ENCODE data around the gene MMP20. TPM values are rescaled to one million over a fixed set of nuclear protein-coding genes. Genes with fewer than 3 reads are reported as not detected.

Gene MMP20
- total and polyA plus RNA-seq, 2 of the 13 experiments (the other 11 are each of a cell fraction or from before 2014, with no cell fraction given), result 0.05 TPM; not detected in 1

DNA sequence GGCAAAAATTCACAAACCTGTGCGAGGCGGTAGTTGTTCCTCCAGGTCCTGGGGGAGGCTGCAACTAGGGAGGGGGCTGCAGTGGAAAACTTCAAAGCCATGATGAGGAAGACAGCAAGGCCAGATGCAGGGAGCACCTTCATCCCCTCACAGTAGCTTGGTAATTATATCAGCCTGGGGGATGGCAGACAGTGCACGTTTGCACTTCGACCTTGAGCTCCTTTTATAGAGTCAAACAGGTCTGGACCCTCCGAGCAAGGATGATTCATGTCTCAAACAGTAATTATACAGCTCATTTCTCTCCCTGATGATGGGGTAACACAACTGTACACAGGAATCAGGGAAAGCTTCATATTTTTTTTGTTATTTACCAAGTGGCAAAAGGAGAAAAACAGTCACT, at the start of gene MMP20 (continued):
- TF ChIP-seq, protein P1, sequence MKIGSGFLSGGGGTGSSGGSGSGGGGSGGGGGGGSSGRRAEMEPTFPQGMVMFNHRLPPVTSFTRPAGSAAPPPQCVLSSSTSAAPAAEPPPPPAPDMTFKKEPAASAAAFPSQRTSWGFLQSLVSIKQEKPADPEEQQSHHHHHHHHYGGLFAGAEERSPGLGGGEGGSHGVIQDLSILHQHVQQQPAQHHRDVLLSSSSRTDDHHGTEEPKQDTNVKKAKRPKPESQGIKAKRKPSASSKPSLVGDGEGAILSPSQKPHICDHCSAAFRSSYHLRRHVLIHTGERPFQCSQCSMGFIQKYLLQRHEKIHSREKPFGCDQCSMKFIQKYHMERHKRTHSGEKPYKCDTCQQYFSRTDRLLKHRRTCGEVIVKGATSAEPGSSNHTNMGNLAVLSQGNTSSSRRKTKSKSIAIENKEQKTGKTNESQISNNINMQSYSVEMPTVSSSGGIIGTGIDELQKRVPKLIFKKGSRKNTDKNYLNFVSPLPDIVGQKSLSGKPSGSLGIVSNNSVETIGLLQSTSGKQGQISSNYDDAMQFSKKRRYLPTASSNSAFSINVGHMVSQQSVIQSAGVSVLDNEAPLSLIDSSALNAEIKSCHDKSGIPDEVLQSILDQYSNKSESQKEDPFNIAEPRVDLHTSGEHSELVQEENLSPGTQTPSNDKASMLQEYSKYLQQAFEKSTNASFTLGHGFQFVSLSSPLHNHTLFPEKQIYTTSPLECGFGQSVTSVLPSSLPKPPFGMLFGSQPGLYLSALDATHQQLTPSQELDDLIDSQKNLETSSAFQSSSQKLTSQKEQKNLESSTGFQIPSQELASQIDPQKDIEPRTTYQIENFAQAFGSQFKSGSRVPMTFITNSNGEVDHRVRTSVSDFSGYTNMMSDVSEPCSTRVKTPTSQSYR (CRISPR knock-in tag; IDR thresholded peaks at IDR 0.05; ENCODE audit: borderline replicate concordance), result peak; percentile 36; the same call in 1 of the 2 replicates
- TF ChIP-seq SRSF9 (IDR thresholded peaks at IDR 0.05; ENCODE audit: borderline replicate concordance, insufficient read depth, low read depth, low read length, poor library complexity, severe bottlenecking) (no peak), PCBP1 (IDR thresholded peaks at IDR 0.05; ENCODE audit: borderline replicate concordance, low read depth, low read length) (no peak), SALL1 (CRISPR knock-in tag; IDR thresholded peaks at IDR 0.05) (peak; percentile 46), MED1 (CRISPR knock-in tag; IDR thresholded peaks at IDR 0.05) (0 out of 2 replicates have a peak, but pooled peaks have one; percentile 25), HMGA1 (CRISPR knock-in tag; conservative IDR thresholded peaks at IDR 0.05) (no peak), WIZ (CRISPR knock-in tag; IDR thresholded peaks at IDR 0.05) (no peak), KLF16 (CRISPR knock-in tag; IDR thresholded peaks at IDR 0.05) (no peak), ZSCAN25 (CRISPR knock-in tag; IDR thresholded peaks at IDR 0.05) (no peak), ZNF589 (CRISPR knock-in tag; conservative IDR thresholded peaks at IDR 0.05) (no peak), GATAD1 (CRISPR knock-in tag; IDR thresholded peaks at IDR 0.05) (no peak), SNAPC2 (CRISPR knock-in tag; IDR thresholded peaks at IDR 0.05) (no peak), ZFY (CRISPR knock-in tag; IDR thresholded peaks at IDR 0.05) (no peak), ZBTB20 (CRISPR knock-in tag; IDR thresholded peaks at IDR 0.05; ENCODE audit: borderline replicate concordance, low read depth) (no peak), JUND (CRISPR knock-in tag; IDR thresholded peaks at IDR 0.05) (no peak), ZFP90 (CRISPR knock-in tag; IDR thresholded peaks at IDR 0.05; ENCODE audit: borderline replicate concordance) (no peak), SKI (IDR thresholded peaks at IDR 0.05; ENCODE audit: partially characterized antibody) (peak; percentile 22), NR2F6 (IDR thresholded peaks at IDR 0.05) (no peak), NR2F6 (CRISPR knock-in tag; IDR thresholded peaks at IDR 0.05) (no peak)
- TF ChIP-seq, protein P2, sequence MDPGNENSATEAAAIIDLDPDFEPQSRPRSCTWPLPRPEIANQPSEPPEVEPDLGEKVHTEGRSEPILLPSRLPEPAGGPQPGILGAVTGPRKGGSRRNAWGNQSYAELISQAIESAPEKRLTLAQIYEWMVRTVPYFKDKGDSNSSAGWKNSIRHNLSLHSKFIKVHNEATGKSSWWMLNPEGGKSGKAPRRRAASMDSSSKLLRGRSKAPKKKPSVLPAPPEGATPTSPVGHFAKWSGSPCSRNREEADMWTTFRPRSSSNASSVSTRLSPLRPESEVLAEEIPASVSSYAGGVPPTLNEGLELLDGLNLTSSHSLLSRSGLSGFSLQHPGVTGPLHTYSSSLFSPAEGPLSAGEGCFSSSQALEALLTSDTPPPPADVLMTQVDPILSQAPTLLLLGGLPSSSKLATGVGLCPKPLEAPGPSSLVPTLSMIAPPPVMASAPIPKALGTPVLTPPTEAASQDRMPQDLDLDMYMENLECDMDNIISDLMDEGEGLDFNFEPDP (CRISPR knock-in tag; conservative IDR thresholded peaks at IDR 0.05), result no peak
- TF ChIP-seq, protein P3, sequence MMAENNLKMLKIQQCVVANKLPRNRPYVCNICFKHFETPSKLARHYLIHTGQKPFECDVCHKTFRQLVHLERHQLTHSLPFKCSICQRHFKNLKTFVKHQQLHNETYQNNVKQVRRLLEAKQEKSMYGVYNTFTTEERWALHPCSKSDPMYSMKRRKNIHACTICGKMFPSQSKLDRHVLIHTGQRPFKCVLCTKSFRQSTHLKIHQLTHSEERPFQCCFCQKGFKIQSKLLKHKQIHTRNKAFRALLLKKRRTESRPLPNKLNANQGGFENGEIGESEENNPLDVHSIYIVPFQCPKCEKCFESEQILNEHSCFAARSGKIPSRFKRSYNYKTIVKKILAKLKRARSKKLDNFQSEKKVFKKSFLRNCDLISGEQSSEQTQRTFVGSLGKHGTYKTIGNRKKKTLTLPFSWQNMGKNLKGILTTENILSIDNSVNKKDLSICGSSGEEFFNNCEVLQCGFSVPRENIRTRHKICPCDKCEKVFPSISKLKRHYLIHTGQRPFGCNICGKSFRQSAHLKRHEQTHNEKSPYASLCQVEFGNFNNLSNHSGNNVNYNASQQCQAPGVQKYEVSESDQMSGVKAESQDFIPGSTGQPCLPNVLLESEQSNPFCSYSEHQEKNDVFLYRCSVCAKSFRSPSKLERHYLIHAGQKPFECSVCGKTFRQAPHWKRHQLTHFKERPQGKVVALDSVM (CRISPR knock-in tag; IDR thresholded peaks at IDR 0.05), result no peak
- TF ChIP-seq, protein P4, sequence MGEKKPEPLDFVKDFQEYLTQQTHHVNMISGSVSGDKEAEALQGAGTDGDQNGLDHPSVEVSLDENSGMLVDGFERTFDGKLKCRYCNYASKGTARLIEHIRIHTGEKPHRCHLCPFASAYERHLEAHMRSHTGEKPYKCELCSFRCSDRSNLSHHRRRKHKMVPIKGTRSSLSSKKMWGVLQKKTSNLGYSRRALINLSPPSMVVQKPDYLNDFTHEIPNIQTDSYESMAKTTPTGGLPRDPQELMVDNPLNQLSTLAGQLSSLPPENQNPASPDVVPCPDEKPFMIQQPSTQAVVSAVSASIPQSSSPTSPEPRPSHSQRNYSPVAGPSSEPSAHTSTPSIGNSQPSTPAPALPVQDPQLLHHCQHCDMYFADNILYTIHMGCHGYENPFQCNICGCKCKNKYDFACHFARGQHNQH (CRISPR knock-in tag; IDR thresholded peaks at IDR 0.05), result no peak
- TF ChIP-seq, protein P5, sequence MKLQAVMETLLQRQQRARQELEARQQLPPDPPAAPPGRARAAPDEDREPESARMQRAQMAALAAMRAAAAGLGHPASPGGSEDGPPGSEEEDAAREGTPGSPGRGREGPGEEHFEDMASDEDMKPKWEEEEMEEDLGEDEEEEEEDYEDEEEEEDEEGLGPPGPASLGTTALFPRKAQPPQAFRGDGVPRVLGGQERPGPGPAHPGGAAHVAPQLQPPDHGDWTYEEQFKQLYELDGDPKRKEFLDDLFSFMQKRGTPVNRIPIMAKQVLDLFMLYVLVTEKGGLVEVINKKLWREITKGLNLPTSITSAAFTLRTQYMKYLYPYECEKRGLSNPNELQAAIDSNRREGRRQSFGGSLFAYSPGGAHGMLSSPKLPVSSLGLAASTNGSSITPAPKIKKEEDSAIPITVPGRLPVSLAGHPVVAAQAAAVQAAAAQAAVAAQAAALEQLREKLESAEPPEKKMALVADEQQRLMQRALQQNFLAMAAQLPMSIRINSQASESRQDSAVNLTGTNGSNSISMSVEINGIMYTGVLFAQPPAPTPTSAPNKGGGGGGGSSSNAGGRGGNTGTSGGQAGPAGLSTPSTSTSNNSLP (IDR thresholded peaks at IDR 0.05; ENCODE audit: low read depth, low read length), result 0 out of 2 replicates have a peak, but pooled peaks have one; percentile 22

Measured in HepG2 (cell line).